ENCODE measurements around the gene DCDC2. TPM values are rescaled to one million over a fixed set of nuclear protein-coding genes. Genes with fewer than 3 reads are reported as not detected.

DCDC2 gene
- total RNA-seq, 1 experiment from 2014 or later: 1.8 TPM

GRCh38 chr6:24245275-24245674 is 112.6 kb downstream of the DCDC2 start:
- no peaks in the 10 kb centered on the region for H3K36me3 Mint-ChIP-seq
- H3K4me3 Mint-ChIP-seq: no peak overlapping the region
- DNase-seq (ENCODE audit: low spot score) (no peak), ATAC-seq (no peak)
- H3K9me3 Mint-ChIP-seq: no peaks in the 10 kb centered on the region
- CTCF ChIA-PET: interaction anchor here (3.6 kb wide), 1 partner anchor 12 kb away, joined by 15 read pairs; no protein-coding TSS in a partner anchor
- H3K4me1 Mint-ChIP-seq: peaks cover 28% of the 10 kb centered on the region
- POLR2A ChIA-PET: no interaction called here
- no peaks in the 10 kb centered on the region for H3K27me3 Mint-ChIP-seq (ENCODE audit: low read depth)
- TF ChIP-seq, protein P1, sequence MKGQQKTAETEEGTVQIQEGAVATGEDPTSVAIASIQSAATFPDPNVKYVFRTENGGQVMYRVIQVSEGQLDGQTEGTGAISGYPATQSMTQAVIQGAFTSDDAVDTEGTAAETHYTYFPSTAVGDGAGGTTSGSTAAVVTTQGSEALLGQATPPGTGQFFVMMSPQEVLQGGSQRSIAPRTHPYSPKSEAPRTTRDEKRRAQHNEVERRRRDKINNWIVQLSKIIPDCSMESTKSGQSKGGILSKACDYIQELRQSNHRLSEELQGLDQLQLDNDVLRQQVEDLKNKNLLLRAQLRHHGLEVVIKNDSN (CRISPR knock-in tag; IDR thresholded peaks at IDR 0.05): no peak
- TF ChIP-seq ZBTB21 (CRISPR knock-in tag; IDR thresholded peaks at IDR 0.05; ENCODE audit: borderline replicate concordance): no peak
- no peak for TF ChIP-seq SP1 (CRISPR knock-in tag; conservative IDR thresholded peaks at IDR 0.05)
- TF ChIP-seq, protein P2, sequence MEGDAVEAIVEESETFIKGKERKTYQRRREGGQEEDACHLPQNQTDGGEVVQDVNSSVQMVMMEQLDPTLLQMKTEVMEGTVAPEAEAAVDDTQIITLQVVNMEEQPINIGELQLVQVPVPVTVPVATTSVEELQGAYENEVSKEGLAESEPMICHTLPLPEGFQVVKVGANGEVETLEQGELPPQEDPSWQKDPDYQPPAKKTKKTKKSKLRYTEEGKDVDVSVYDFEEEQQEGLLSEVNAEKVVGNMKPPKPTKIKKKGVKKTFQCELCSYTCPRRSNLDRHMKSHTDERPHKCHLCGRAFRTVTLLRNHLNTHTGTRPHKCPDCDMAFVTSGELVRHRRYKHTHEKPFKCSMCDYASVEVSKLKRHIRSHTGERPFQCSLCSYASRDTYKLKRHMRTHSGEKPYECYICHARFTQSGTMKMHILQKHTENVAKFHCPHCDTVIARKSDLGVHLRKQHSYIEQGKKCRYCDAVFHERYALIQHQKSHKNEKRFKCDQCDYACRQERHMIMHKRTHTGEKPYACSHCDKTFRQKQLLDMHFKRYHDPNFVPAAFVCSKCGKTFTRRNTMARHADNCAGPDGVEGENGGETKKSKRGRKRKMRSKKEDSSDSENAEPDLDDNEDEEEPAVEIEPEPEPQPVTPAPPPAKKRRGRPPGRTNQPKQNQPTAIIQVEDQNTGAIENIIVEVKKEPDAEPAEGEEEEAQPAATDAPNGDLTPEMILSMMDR (IDR thresholded peaks at IDR 0.05): no peak
- no peak for TF ChIP-seq RELA (CRISPR knock-in tag; IDR thresholded peaks at IDR 0.05; ENCODE audit: borderline replicate concordance)
- TF ChIP-seq, protein P3, sequence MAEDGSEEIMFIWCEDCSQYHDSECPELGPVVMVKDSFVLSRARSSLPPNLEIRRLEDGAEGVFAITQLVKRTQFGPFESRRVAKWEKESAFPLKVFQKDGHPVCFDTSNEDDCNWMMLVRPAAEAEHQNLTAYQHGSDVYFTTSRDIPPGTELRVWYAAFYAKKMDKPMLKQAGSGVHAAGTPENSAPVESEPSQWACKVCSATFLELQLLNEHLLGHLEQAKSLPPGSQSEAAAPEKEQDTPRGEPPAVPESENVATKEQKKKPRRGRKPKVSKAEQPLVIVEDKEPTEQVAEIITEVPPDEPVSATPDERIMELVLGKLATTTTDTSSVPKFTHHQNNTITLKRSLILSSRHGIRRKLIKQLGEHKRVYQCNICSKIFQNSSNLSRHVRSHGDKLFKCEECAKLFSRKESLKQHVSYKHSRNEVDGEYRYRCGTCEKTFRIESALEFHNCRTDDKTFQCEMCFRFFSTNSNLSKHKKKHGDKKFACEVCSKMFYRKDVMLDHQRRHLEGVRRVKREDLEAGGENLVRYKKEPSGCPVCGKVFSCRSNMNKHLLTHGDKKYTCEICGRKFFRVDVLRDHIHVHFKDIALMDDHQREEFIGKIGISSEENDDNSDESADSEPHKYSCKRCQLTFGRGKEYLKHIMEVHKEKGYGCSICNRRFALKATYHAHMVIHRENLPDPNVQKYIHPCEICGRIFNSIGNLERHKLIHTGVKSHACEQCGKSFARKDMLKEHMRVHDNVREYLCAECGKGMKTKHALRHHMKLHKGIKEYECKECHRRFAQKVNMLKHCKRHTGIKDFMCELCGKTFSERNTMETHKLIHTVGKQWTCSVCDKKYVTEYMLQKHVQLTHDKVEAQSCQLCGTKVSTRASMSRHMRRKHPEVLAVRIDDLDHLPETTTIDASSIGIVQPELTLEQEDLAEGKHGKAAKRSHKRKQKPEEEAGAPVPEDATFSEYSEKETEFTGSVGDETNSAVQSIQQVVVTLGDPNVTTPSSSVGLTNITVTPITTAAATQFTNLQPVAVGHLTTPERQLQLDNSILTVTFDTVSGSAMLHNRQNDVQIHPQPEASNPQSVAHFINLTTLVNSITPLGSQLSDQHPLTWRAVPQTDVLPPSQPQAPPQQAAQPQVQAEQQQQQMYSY (CRISPR knock-in tag; IDR thresholded peaks at IDR 0.05): no peak
- TF ChIP-seq, protein P4, sequence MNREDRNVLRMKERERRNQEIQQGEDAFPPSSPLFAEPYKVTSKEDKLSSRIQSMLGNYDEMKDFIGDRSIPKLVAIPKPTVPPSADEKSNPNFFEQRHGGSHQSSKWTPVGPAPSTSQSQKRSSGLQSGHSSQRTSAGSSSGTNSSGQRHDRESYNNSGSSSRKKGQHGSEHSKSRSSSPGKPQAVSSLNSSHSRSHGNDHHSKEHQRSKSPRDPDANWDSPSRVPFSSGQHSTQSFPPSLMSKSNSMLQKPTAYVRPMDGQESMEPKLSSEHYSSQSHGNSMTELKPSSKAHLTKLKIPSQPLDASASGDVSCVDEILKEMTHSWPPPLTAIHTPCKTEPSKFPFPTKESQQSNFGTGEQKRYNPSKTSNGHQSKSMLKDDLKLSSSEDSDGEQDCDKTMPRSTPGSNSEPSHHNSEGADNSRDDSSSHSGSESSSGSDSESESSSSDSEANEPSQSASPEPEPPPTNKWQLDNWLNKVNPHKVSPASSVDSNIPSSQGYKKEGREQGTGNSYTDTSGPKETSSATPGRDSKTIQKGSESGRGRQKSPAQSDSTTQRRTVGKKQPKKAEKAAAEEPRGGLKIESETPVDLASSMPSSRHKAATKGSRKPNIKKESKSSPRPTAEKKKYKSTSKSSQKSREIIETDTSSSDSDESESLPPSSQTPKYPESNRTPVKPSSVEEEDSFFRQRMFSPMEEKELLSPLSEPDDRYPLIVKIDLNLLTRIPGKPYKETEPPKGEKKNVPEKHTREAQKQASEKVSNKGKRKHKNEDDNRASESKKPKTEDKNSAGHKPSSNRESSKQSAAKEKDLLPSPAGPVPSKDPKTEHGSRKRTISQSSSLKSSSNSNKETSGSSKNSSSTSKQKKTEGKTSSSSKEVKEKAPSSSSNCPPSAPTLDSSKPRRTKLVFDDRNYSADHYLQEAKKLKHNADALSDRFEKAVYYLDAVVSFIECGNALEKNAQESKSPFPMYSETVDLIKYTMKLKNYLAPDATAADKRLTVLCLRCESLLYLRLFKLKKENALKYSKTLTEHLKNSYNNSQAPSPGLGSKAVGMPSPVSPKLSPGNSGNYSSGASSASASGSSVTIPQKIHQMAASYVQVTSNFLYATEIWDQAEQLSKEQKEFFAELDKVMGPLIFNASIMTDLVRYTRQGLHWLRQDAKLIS (CRISPR knock-in tag; IDR thresholded peaks at IDR 0.05; ENCODE audit: borderline replicate concordance): no peak
- TF ChIP-seq, protein P5, sequence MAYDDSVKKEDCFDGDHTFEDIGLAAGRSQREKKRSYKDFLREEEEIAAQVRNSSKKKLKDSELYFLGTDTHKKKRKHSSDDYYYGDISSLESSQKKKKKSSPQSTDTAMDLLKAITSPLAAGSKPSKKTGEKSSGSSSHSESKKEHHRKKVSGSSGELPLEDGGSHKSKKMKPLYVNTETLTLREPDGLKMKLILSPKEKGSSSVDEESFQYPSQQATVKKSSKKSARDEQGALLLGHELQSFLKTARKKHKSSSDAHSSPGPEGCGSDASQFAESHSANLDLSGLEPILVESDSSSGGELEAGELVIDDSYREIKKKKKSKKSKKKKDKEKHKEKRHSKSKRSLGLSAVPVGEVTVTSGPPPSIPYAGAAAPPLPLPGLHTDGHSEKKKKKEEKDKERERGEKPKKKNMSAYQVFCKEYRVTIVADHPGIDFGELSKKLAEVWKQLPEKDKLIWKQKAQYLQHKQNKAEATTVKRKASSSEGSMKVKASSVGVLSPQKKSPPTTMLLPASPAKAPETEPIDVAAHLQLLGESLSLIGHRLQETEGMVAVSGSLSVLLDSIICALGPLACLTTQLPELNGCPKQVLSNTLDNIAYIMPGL (CRISPR knock-in tag; IDR thresholded peaks at IDR 0.05): no peak
- TF ChIP-seq SMAD3 (CRISPR knock-in tag; IDR thresholded peaks at IDR 0.05; ENCODE audit: borderline replicate concordance): no peak
- TF ChIP-seq CREB1 (CRISPR knock-in tag; IDR thresholded peaks at IDR 0.05): no peak
- no peak for TF ChIP-seq EMX1 (CRISPR knock-in tag; IDR thresholded peaks at IDR 0.05)
- H3K27ac Mint-ChIP-seq: peak overlapping the region; percentile 23; the same call in 1 of the 2 replicates

GRCh38 chr6:24242924-24243323 is 114.9 kb downstream of the DCDC2 start:
- Mint-ChIP-seq H3K36me3 (no peaks in the 10 kb centered on the region; the same call in 1 of the 2 replicates), H3K4me3 (no peak overlapping the region), H3K9me3 (peaks cover 7% of the 10 kb centered on the region; the same call in 1 of the 2 replicates), H3K27me3 (ENCODE audit: low read depth) (no peaks in the 10 kb centered on the region), H3K4me1 (peaks cover 21% of the 10 kb centered on the region), H3K27ac (no peak overlapping the region)
- DNase-seq (ENCODE audit: low spot score): no peak
- ChIA-PET POLR2A (no interaction called here), CTCF (interaction anchor here (3.6 kb wide), 1 partner anchor 14 kb away, joined by 15 read pairs; no protein-coding TSS in a partner anchor)
- TF ChIP-seq SOX15 (CRISPR knock-in tag; IDR thresholded peaks at IDR 0.05) (no peak), CREM (CRISPR knock-in tag; IDR thresholded peaks at IDR 0.05) (no peak), E2F5 (CRISPR knock-in tag; IDR thresholded peaks at IDR 0.05) (no peak), ZNF138 (CRISPR knock-in tag; conservative IDR thresholded peaks at IDR 0.05) (no peak), CREB1 (CRISPR knock-in tag; IDR thresholded peaks at IDR 0.05) (no peak), ZNF263 (CRISPR knock-in tag; IDR thresholded peaks at IDR 0.05; ENCODE audit: low read depth) (no peak), ZNF232 (CRISPR knock-in tag; IDR thresholded peaks at IDR 0.05) (no peak), EMX1 (CRISPR knock-in tag; IDR thresholded peaks at IDR 0.05) (no peak), SMAD4 (CRISPR knock-in tag; IDR thresholded peaks at IDR 0.05) (no peak)
- TF ChIP-seq, protein P5 (CRISPR knock-in tag; IDR thresholded peaks at IDR 0.05): no peak
- ATAC-seq: no peak
